Mucosa of rectum (tissue), 2 donors: Measurements from ENCODE around the gene PRKAG2.

Source experiments
- H3K27ac ChIP-seq, 2 donors: one replicate each; pipeline ENCODE4 v1.7.0; 2013; ENCODE audit warnings: inconsistent platforms in 2 of 2, low read depth in 2 of 2, low read length in 2 of 2
- H3K27me3 ChIP-seq, 2 donors: one replicate each; pipeline ENCODE4 v1.7.0; 2013; ENCODE audit warnings: low read length in 2 of 2; ENCODE audit not compliant: control insufficient read depth in 2 of 2, insufficient read depth in 2 of 2
- H3K36me3 ChIP-seq, 2 donors: one replicate each; pipeline ENCODE4 v1.7.0; 2013; ENCODE audit warnings: low read length in 2 of 2; ENCODE audit not compliant: control insufficient read depth in 2 of 2, insufficient read depth in 2 of 2
- H3K4me1 ChIP-seq, 2 donors: one replicate each; pipeline ENCODE4 v1.7.0; 2013; ENCODE audit warnings: low read length in 2 of 2, mild to moderate bottlenecking in 1 of 2; ENCODE audit not compliant: control insufficient read depth in 2 of 2, insufficient read depth in 2 of 2
- H3K4me3 ChIP-seq, 2 donors: one replicate each; pipeline ENCODE4 v1.7.0; 2013; ENCODE audit warnings: low read length in 2 of 2
- H3K9ac ChIP-seq, 2 donors: one replicate each; pipeline ENCODE4 v1.7.0; 2013; ENCODE audit warnings: low read length in 2 of 2, low read depth in 1 of 2, mild to moderate bottlenecking in 1 of 2
- H3K9me3 ChIP-seq, 2 donors: one replicate each; pipeline ENCODE4 v1.7.0; 2013; ENCODE audit warnings: low read length in 2 of 2; ENCODE audit not compliant: control insufficient read depth in 2 of 2
- donor health status: healthy.
- donor health status: Normal muscosa, but diverticular disease.

Gene PRKAG2

GRCh38 chr7:151763420-151763984 lies 113.4 kb downstream of the PRKAG2 start:
- Histone ChIP-seq H3K27me3 (no peaks in the 10 kb centered on the region), H3K4me3 (no peak overlapping the region), H3K9me3 (no peaks in the 10 kb centered on the region), H3K9ac (no peak overlapping the region), H3K36me3 (peaks cover 6 to 11% of the 10 kb centered on the region in 2 donors), H3K27ac (no peak overlapping the region), H3K4me1 (no peaks in the 10 kb centered on the region)

GRCh38 chr7:151762583-151763245 lies 114.2 kb downstream of the PRKAG2 start:
- no peak overlapping the region for H3K4me3 ChIP-seq
- H3K27me3 ChIP-seq, result no peaks in the 10 kb centered on the region
- no peaks in the 10 kb centered on the region for H3K9me3 ChIP-seq
- no peak overlapping the region for H3K27ac ChIP-seq
- peaks cover 6 to 11% of the 10 kb centered on the region in 2 donors for H3K36me3 ChIP-seq
- no peaks in the 10 kb centered on the region for H3K4me1 ChIP-seq
- no peak overlapping the region for H3K9ac ChIP-seq

- no peak overlapping the region for H3K9ac ChIP-seq
- H3K4me3 ChIP-seq, result no peak overlapping the region
- no peak overlapping the region for H3K27ac ChIP-seq
- H3K4me1 ChIP-seq, result no peaks in the 10 kb centered on the region
- H3K36me3 ChIP-seq, result peaks cover 6 to 11% of the 10 kb centered on the region in 2 donors
- H3K9me3 ChIP-seq, result no peaks in the 10 kb centered on the region
- no peaks in the 10 kb centered on the region for H3K27me3 ChIP-seq
Measured at GRCh38 chr7:151761957-151762356, 115.0 kb downstream of the PRKAG2 start.

- peaks cover 5 to 6% of the 10 kb centered on the region in 2 donors for H3K36me3 ChIP-seq
- no peak overlapping the region for H3K27ac ChIP-seq
- no peak overlapping the region for H3K9ac ChIP-seq
- no peaks in the 10 kb centered on the region for H3K27me3 ChIP-seq
- no peak overlapping the region for H3K4me3 ChIP-seq
- H3K9me3 ChIP-seq, result no peaks in the 10 kb centered on the region
- peaks cover 0 to 3% of the 10 kb centered on the region in 2 donors for H3K4me1 ChIP-seq
Measured at GRCh38 chr7:151761231-151761630, 115.7 kb downstream of the PRKAG2 start.

GRCh38 chr7:151759591-151760042 lies 117.3 kb downstream of the PRKAG2 start:
- Histone ChIP-seq H3K36me3 (peaks cover 0 to 4% of the 10 kb centered on the region in 2 donors), H3K9me3 (no peaks in the 10 kb centered on the region), H3K4me3 (no peak overlapping the region), H3K27me3 (no peaks in the 10 kb centered on the region), H3K27ac (no peak overlapping the region), H3K9ac (no peak overlapping the region), H3K4me1 (peaks cover 12 to 14% of the 10 kb centered on the region in 2 donors)

GRCh38 chr7:151758622-151759540 lies 118.0 kb downstream of the PRKAG2 start:
- Histone ChIP-seq H3K27ac (no peak overlapping the region), H3K27me3 (no peaks in the 10 kb centered on the region), H3K36me3 (peaks cover 0 to 4% of the 10 kb centered on the region in 2 donors), H3K9ac (no peak overlapping the region), H3K9me3 (no peaks in the 10 kb centered on the region), H3K4me1 (peaks cover 12 to 14% of the 10 kb centered on the region in 2 donors), H3K4me3 (no peak overlapping the region)

- Histone ChIP-seq H3K4me3 (no peak overlapping the region), H3K9me3 (no peaks in the 10 kb centered on the region), H3K4me1 (peaks cover 12 to 14% of the 10 kb centered on the region in 2 donors), H3K36me3 (peaks cover 0 to 4% of the 10 kb centered on the region in 2 donors), H3K27me3 (no peaks in the 10 kb centered on the region), H3K27ac (no peak overlapping the region), H3K9ac (no peak overlapping the region)
Measured at GRCh38 chr7:151757274-151757673, 119.6 kb downstream of the PRKAG2 start.

GRCh38 chr7:151756866-151757265 lies 120.0 kb downstream of the PRKAG2 start:
- Histone ChIP-seq H3K4me1 (peaks cover 12 to 14% of the 10 kb centered on the region in 2 donors), H3K27me3 (no peaks in the 10 kb centered on the region), H3K4me3 (no peak overlapping the region), H3K9me3 (no peaks in the 10 kb centered on the region), H3K9ac (no peak overlapping the region), H3K36me3 (peaks cover 0 to 4% of the 10 kb centered on the region in 2 donors), H3K27ac (no peak overlapping the region)

- H3K36me3 ChIP-seq, result peaks cover 0 to 4% of the 10 kb centered on the region in 2 donors
- H3K27me3 ChIP-seq, result no peaks in the 10 kb centered on the region
- no peaks in the 10 kb centered on the region for H3K9me3 ChIP-seq
- H3K9ac ChIP-seq, result no peak overlapping the region
- no peak overlapping the region for H3K4me3 ChIP-seq
- peaks cover 12 to 14% of the 10 kb centered on the region in 2 donors for H3K4me1 ChIP-seq
- H3K27ac ChIP-seq, result peak overlapping the region; percentile 17 to 46
Measured at GRCh38 chr7:151756076-151756731, 120.7 kb downstream of the PRKAG2 start.
